Stimulated activated CD8-positive, alpha-beta memory T cell treated with anti-CD3 and anti-CD28 coated beads, Interleukin-4, amount 100 ng/mL, for 48 hours (primary cell): Measurements from ENCODE around the gene CFAP70.

Experiments
- DNase-seq: peaks from one replicate; pipeline ENCODE4 v3.0.0-alpha.2; 2020

CFAP70 gene

DNA sequence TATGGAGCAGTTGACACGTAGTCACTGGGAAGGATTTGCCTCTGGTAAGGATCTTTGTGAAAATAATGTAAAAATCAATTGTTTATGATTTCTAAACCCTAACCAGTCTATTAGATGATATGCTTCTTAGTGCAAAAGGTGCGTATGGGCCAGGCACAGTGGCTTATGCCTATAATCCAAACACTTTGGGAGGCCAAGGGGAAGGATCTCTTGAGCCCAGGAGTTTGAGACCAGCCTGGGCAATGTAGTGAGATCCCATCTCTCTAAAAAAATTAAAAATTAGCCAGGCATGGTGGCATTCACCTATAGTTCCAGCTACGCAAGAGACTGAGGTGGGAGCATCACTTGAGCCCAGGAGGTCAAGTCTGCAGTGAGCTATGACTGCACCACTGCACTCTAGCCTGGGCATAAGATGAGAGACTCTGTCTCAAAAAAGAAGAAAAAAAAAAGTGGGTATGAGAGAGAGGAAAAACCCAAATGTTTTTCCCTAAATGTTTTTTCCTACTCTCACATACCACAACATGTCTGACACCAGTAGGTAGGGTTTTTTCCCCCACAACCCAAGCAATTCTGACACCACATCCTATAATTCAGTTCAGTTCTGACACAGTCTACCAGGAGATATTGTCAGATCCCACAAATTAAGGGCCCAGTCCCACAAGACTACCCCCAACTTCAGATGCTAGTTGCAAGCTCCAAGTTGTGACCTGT lies 148.1 kb downstream of the CFAP70 start:
- no peak for DNase-seq

DNA sequence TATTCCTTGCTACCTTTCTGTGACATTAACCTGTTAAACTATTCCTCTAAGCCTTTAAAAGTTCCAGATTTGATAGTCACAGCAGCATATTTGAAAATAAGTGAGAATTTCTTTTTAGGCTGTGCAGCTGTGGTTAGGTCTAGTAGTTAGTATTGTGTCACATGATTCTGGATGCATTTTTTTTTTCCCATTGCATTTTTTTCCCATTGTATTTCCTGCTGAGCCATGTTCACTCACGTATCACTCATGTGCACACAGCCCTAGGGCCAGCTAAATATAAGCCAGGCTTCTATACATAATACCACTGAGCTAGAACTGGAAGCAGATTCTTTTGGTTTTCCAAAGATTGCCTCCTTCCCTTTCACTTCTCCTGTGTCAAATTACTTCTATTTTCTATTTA lies 149.0 kb downstream of the CFAP70 start:
- DNase-seq: no peak

DNA sequence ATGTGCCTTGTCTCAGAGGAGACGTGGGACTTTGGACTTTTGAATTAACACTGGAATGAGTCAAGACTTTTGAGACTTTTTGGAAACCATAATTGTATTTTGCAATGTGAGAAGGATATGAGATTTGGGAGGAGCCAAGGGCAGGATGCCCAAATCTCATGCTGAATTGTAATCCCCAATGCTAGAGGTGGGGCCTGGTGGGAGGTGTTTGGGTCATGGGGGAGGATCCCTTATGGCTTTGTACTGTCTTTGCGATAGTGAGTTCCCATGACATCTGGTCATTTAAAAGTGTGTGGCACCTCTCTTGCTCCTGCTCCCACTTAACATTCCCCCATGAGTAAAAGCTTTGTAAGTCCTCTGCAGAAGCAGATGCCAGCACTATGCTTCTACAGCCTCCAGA lies 150.8 kb downstream of the CFAP70 start:
- no peak for DNase-seq

DNA sequence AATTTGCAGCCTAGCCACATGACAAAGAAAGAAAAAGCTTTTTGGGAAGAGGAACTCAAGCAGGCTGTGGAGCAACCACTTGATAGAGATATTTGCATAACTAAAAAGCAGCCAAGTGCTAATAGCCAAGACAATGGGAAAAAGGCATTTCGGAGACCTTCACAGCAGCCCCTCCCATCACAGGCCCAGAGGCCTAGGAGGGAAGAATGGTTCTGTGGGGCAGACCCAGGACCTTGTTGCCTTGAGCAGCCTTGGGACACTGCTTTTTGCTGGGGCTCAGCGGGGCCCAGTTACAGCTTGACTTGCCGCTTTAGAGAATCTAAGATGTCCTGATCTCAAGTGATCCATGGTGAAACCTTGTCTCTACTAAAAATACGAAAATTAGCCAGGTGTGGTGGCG lies 152.3 kb downstream of the CFAP70 start:
- DNase-seq: no peak

DNA sequence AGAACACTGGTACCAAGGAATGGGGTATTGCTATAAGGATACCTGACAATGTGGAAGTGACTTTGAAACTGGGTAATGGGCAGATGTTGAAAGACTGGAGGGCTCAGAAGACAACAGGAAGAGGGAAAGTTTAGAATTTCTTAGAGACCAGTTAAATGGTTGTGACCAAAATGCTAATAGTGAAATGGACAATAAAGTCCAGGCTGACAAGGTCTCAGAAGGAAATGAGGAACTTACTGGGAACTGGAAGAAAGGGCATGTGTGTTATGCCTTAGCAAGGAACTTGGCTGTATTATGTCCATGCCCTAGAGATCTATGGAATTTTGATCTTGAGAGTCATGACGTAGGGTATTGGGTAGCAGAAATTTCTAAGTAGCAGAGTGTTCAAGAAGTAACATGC lies 152.8 kb downstream of the CFAP70 start:
- no peak for DNase-seq

DNA sequence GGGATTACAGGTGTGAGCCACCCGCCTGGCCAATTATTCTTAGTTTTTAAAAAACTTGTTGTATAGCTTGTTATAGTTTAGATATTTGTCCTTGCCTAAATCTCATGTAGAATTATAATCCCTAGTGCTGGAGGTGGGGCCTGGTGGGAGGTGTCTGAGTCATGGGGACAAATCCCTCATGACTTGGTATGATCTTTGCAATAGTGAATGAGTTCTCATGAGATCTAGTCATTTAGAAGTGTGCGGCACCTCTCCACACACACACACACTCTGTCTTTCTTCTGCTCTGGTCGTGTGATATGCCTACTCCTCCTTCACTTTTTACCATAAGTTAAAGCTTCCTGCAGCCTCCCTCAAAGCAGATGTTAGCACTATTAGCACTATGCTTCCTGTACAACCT lies 153.6 kb downstream of the CFAP70 start:
- no peak for DNase-seq
